Transverse colon (tissue), 4 donors: ENCODE measurements around the gene CD79B. TPM values are rescaled to one million over a fixed set of nuclear protein-coding genes. Genes with fewer than 3 reads are reported as not detected.

ENCODE experiments used
- DNase-seq: peaks from one replicate; pipeline ENCODE4 v3.0.0-alpha.2; 2019
- H3K27ac ChIP-seq, 4 donors: fragments of 200-600 bp; sonication (generic); 2 replicates each; pipeline ENCODE4 v1.5.1; 2016 to 2018; ENCODE audit warnings: inconsistent platforms in 4 of 4
- H3K27me3 ChIP-seq: fragments of 200-600 bp; sonication (generic); 2 replicates; pipeline ENCODE4 v1.5.1; 2017; ENCODE audit warnings: inconsistent platforms
- H3K36me3 ChIP-seq, 4 donors: fragments of 200-600 bp; sonication (generic); 2 replicates each; pipeline ENCODE4 v1.5.1; 2017 to 2019; ENCODE audit warnings: inconsistent platforms in 4 of 4
- H3K4me1 ChIP-seq, 4 donors: fragments of 200-600 bp; sonication (generic); 2 replicates each; pipeline ENCODE4 v1.5.1; 2017 to 2020; ENCODE audit warnings: inconsistent platforms in 4 of 4
- H3K4me3 ChIP-seq, 4 donors: fragments of 200-600 bp; sonication (generic); 1 replicate in 1 of 4; 2 replicates in 3 of 4; pipeline versions ENCODE4 v1.5.1 to v1.6.1; 2017 to 2019; ENCODE audit warnings: inconsistent platforms in 4 of 4
- H3K9me3 ChIP-seq, 2 donors: fragments of 200-600 bp; sonication (generic); 2 replicates each; pipeline ENCODE4 v1.5.1; 2017 to 2019; ENCODE audit warnings: inconsistent platforms in 2 of 2
- CTCF ChIP-seq, 5 experiments: fragments of 200-600 bp in 3 of 5; fragments of 450-650 bp in 2 of 5; sonication (generic) in 3 of 5; IDR thresholded peaks; 1 replicate in 2 of 5; 2 replicates in 3 of 5; pipeline ENCODE4 v1.5.1; 2016 to 2017; ENCODE audit warnings: antibody characterized with exemption in 5 of 5, inconsistent platforms in 3 of 5, mild to moderate bottlenecking in 2 of 5, moderate library complexity in 1 of 5
- EP300 ChIP-seq: sonication (generic); formaldehyde crosslinking; IDR thresholded peaks from one replicate; pipeline ENCODE4 v1.6.1; 2017; ENCODE audit warnings: antibody characterized with exemption, low read depth
- POLR2A ChIP-seq: fragments of 450-650 bp; IDR thresholded peaks from one replicate; pipeline ENCODE4 v1.6.1; 2016; ENCODE audit warnings: antibody characterized with exemption, mild to moderate bottlenecking, moderate library complexity
- POLR2AphosphoS5 ChIP-seq, 3 donors: sonication (generic); formaldehyde crosslinking; IDR thresholded peaks; one replicate each; pipeline ENCODE4 v1.6.1; 2016; ENCODE audit warnings: antibody characterized with exemption in 3 of 3
- WGBS, 2 donors: methylation state at CpG; one replicate each; pipeline ENCODE4 v1.1.5; 2018; ENCODE audit warnings: low coverage in 1 of 2; 5-methylcytosine and 5-hydroxymethylcytosine counted together
- in situ Hi-C, 4 donors: fragments of 200-750 bp; cut with MboI; loops; one replicate each; pipeline versions ENCODE4 v1.15.0 to v1.15.1; 2017; ENCODE audit warnings: low sequenced_read_pairs in 3 of 4, low pct_ligation_motif_present in 1 of 4, low pct_unique_long_range_greater_than_20kb in 1 of 4
- intact Hi-C: fragments of 100-400 bp; cut with DNase I; formaldehyde crosslinking; loops from one replicate; pipeline ENCODE4 v1.15.1; 2023; ENCODE audit warnings: low total_unique reads
- total RNA-seq, 4 donors: library from RNA; depleted of rRNA; stranded (reverse); fragments of >200 nt; gene quantifications; one replicate each; pipeline ENCODE4 v1.1.0, GENCODE V29; 2016

The CD79B gene
- total RNA-seq, 4 donors from 2014 or later: 0.68 to 38.9 (median 20.0) TPM; not detected in 1

- intact Hi-C loops (no loop called here), in situ Hi-C loops (no loop called here)
Measured at GRCh38 chr17:63955791-63956190, 23.7 kb upstream of the CD79B start.

GRCh38 chr17:63955232-63955631 lies 23.1 kb upstream of the CD79B start:
- no peak for DNase-seq
- no peaks in the 10 kb centered on the region for H3K9me3 ChIP-seq
- intact Hi-C loops (no loop called here), in situ Hi-C loops (no loop called here)
- H3K4me1 ChIP-seq: no peaks in the 10 kb centered on the region
- no peak overlapping the region for H3K4me3 ChIP-seq
- TF ChIP-seq CTCF (IDR thresholded peaks at IDR 0.05) (no peak), EP300 (no peak), POLR2A (no peak), POLR2AphosphoS5 (IDR thresholded peaks at IDR 0.05) (no peak)
- H3K36me3 ChIP-seq: no peaks in the 10 kb centered on the region
- WGBS, 2 donors: 78% methylated on average over 11 of the region's 11 CpGs; no CpG with 5 or more reads in 1 of the 2 donors
- no peaks in the 10 kb centered on the region for H3K27me3 ChIP-seq
- H3K27ac ChIP-seq: no peak overlapping the region

More at GRCh38 chr17:63955791-63956190, 23.7 kb upstream of the CD79B start:
- TF ChIP-seq EP300 (no peak), CTCF (IDR thresholded peaks at IDR 0.05) (no peak), POLR2AphosphoS5 (IDR thresholded peaks at IDR 0.05) (no peak), POLR2A (no peak)
- Histone ChIP-seq H3K27ac (no peak overlapping the region), H3K36me3 (no peaks in the 10 kb centered on the region), H3K27me3 (no peaks in the 10 kb centered on the region), H3K4me3 (no peak overlapping the region), H3K9me3 (no peaks in the 10 kb centered on the region), H3K4me1 (no peaks in the 10 kb centered on the region)
- 80 to 97% methylated on average over 1 to 4 of the region's 4 CpGs for WGBS, 2 donors
- no peak for DNase-seq

GRCh38 chr17:63954402-63955063 lies 22.4 kb upstream of the CD79B start:
- TF ChIP-seq EP300: no peak
- TF ChIP-seq POLR2A: no peak
- no peak for TF ChIP-seq CTCF (IDR thresholded peaks at IDR 0.05)
- no peak for TF ChIP-seq POLR2AphosphoS5 (IDR thresholded peaks at IDR 0.05)
- H3K27me3 ChIP-seq: no peaks in the 10 kb centered on the region
- H3K27ac ChIP-seq: no peak overlapping the region
- DNase-seq: peak; percentile 34
- H3K4me3 ChIP-seq: no peak overlapping the region
- H3K9me3 ChIP-seq: no peaks in the 10 kb centered on the region
- H3K4me1 ChIP-seq: no peaks in the 10 kb centered on the region
- in situ Hi-C loops: no loop called here
- intact Hi-C loops: no loop called here
- no peaks in the 10 kb centered on the region for H3K36me3 ChIP-seq
- 51% methylated on average over 11 of the region's 11 CpGs; no CpG with 5 or more reads in 1 of the 2 donors for WGBS, 2 donors

GRCh38 chr17:63950940-63951907 lies 19.1 kb upstream of the CD79B start:
- in situ Hi-C loops (no loop called here), intact Hi-C loops (no loop called here)
- H3K27ac ChIP-seq: no peak overlapping the region
- peaks cover 0 to 5% (median 0%) of the 10 kb centered on the region in 4 donors for H3K4me1 ChIP-seq
- 83% methylated on average over 27 of the region's 29 CpGs; no CpG with 5 or more reads in 1 of the 2 donors for WGBS, 2 donors
- H3K27me3 ChIP-seq: no peaks in the 10 kb centered on the region
- no peaks in the 10 kb centered on the region for H3K36me3 ChIP-seq
- no peak overlapping the region for H3K4me3 ChIP-seq
- DNase-seq: peak; percentile 75
- no peak for TF ChIP-seq POLR2A
- no peak for TF ChIP-seq POLR2AphosphoS5 (IDR thresholded peaks at IDR 0.05)
- peak; percentile 31 to 54 (median 51) for TF ChIP-seq CTCF (IDR thresholded peaks at IDR 0.05)
- no peak for TF ChIP-seq EP300
- no peaks in the 10 kb centered on the region for H3K9me3 ChIP-seq
